Heart left ventricle (tissue), 16 donors: Measurements from ENCODE around the gene PRMT7. TPM values are rescaled to one million over a fixed set of nuclear protein-coding genes. Genes with fewer than 3 reads are reported as not detected.

Experiments
- ATAC-seq, 4 donors: fragments of 200-7000 bp; cut with Tn5 transposase; one replicate each; pipeline ENCODE4 v1.9.1; 2020 to 2022; ENCODE audit warnings: moderate library complexity in 4 of 4, mild to moderate bottlenecking in 3 of 4, moderate number of reproducible peaks in 1 of 4
- DNase-seq, 5 donors: peaks; one replicate each; pipeline ENCODE4 v3.0.0-alpha.2; 2020
- H3K27ac ChIP-seq, 12 donors: fragments of 200-600 bp; sonication (generic) in 4 of 12; one replicate each; pipeline versions ENCODE4 v1.5.0 to v1.8.0; 2016 to 2022; ENCODE audit warnings: mild to moderate bottlenecking in 2 of 12
- H3K27me3 ChIP-seq, 9 donors: fragments of 200-600 bp; sonication (generic) in 2 of 9; one replicate each; pipeline versions ENCODE4 v1.5.1 to v1.8.0; 2016 to 2022; ENCODE audit warnings: mild to moderate bottlenecking in 3 of 9
- H3K36me3 ChIP-seq, 9 donors: fragments of 200-600 bp; sonication (generic) in 2 of 9; one replicate each; pipeline versions ENCODE4 v1.5.0 to v1.8.0; 2018 to 2022; ENCODE audit warnings: mild to moderate bottlenecking in 2 of 9
- H3K4me1 ChIP-seq, 12 donors: fragments of 200-600 bp; sonication (generic) in 4 of 12; one replicate each; pipeline versions ENCODE4 v1.5.0 to v1.8.0; 2016 to 2022; ENCODE audit warnings: mild to moderate bottlenecking in 3 of 12
- H3K4me3 ChIP-seq, 12 donors: fragments of 200-600 bp; sonication (generic) in 4 of 12; one replicate each; pipeline versions ENCODE4 v1.5.0 to v1.8.0; 2017 to 2022; ENCODE audit warnings: mild to moderate bottlenecking in 9 of 12, moderate library complexity in 4 of 12
- H3K9me3 ChIP-seq, 12 donors: fragments of 200-600 bp; sonication (generic) in 4 of 12; one replicate each; pipeline versions ENCODE4 v1.5.0 to v1.8.0; 2016 to 2022; ENCODE audit warnings: mild to moderate bottlenecking in 1 of 12
- POLR2A ChIP-seq, 2 donors: fragments of 450-650 bp; IDR thresholded peaks; one replicate each; pipeline ENCODE4 v1.6.1; 2017; ENCODE audit warnings: antibody characterized with exemption in 2 of 2, mild to moderate bottlenecking in 2 of 2, moderate library complexity in 2 of 2
- WGBS, 4 donors: extraction: QIAGEN DNeasy Blood & Tissue Kit in 2 of 4; methylation state at CpG; one replicate each; pipeline versions ENCODE4 v1.1.5 to v1.1.7; 2013 to 2018; 5-methylcytosine and 5-hydroxymethylcytosine counted together
- intact Hi-C, 10 donors: fragments of 100-400 bp; cut with DNase I; formaldehyde crosslinking; loops; one replicate each; pipeline versions ENCODE4 v1.11.1 to v1.14.2; 2022
- polyA plus RNA-seq, 2 donors: library from polyadenylated mRNA; stranded (reverse); fragments of 200-250 nt; gene quantifications; one replicate each; pipeline ENCODE4 v1.2.3, GENCODE V29; 2013
- total RNA-seq, 9 donors: library from RNA; depleted of rRNA in 2 of 9; stranded (reverse); fragments of >200 nt in 2 of 9; fragmentation: NEBNext Ultra II Directional in 3 of 9; extraction: Animal tissue kit (Norgen Biotek cat#: 25700) in 3 of 9; gene quantifications; one replicate each; pipeline versions ENCODE4 v1.1.0 to v1.2.4, GENCODE V29; 2016 to 2023
- TF ChIP-seq, protein P1 (sequence below), 12 donors: fragments of 200-600 bp; sonication (generic) in 4 of 12; IDR thresholded peaks; one replicate each; pipeline versions ENCODE4 v1.5.0 to v1.8.0; 2018 to 2022; ENCODE audit warnings: antibody characterized with exemption in 12 of 12, mild to moderate bottlenecking in 5 of 12
- donor health status: ischemic (EF 13 %, LVEDD 7.1; RV severe dilation, severe dysfunction).
- donor health status: healthy with polysubstance abuse.
- donor health status: DM: no; HTN: yes; CAD: no.
- donor health status: DM: no; HTN: no; CAD: no.
- donor health status: ischemic (EF 25% LVEDD 6.9; RV normal size, moderate dysfunction).
- donor health status: ischemic (EF 25% LVEDD 5.7; RV mildly dilated, moderate dysfunction).
- donor health status: healthy.
- donor health status: DM: yes; HTN: yes; CAD: no.
- donor health status: ischemic (EF 35%, LVEDD 5.7; RV mildly dilated, moderate dysfunction).
- donor health status: nonischemic (EF 11% LVEDD 7.7; RV severe dilation, severe dysfunction).
- donor health status: DM: yes; HTN: yes; CAD: no.
- donor health status: PGD.
- donor health status: ischemic (EF 29% LVEDD 5.4; RV normal size, mild dysfunction).
- donor health status: nonischemic (EF 23%, LVEDD 6.1; RV moderate dilation, normal function).

PRMT7 gene
- total and polyA plus RNA-seq, 11 donors, result 21.0 to 37.4 (median 30.7) TPM

DNA sequence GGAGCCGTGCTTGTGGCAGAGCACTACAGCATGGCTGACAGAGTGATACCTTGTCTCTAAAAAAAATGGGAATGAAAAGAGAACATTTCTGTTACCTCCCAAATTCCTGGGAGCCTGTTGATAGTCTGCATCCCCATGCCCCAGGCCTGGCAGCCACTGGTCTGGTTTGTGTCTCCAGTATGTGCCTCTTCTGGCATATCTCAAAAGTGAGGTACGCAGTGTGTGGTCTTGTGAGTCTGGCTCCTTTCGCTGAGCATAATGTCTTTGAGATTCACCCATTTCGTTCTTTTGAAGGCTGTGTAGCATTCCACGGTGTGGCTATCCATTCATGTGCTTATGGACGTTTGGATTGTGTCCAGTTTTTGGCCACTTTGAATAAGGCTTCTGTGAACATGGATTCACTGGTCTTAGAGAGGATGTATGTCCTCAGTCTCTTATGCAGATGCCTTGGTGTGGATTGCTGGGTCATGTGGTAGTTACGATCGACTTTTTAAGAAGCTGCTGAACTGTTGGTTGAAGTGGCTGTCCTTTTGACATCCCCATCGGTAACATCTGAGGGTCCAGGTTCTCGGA, 39.1 kb downstream of the PRMT7 start:
- no peak for DNase-seq
- no peak overlapping the region for H3K27ac ChIP-seq
- H3K9me3 ChIP-seq, result no peaks in the 10 kb centered on the region
- intact Hi-C loops, result no loop called here
- no peaks in the 10 kb centered on the region for H3K27me3 ChIP-seq
- 82 to 92% (median 87%) methylated on average over 10 of the region's 10 CpGs for WGBS, 4 donors
- TF ChIP-seq, protein P1, sequence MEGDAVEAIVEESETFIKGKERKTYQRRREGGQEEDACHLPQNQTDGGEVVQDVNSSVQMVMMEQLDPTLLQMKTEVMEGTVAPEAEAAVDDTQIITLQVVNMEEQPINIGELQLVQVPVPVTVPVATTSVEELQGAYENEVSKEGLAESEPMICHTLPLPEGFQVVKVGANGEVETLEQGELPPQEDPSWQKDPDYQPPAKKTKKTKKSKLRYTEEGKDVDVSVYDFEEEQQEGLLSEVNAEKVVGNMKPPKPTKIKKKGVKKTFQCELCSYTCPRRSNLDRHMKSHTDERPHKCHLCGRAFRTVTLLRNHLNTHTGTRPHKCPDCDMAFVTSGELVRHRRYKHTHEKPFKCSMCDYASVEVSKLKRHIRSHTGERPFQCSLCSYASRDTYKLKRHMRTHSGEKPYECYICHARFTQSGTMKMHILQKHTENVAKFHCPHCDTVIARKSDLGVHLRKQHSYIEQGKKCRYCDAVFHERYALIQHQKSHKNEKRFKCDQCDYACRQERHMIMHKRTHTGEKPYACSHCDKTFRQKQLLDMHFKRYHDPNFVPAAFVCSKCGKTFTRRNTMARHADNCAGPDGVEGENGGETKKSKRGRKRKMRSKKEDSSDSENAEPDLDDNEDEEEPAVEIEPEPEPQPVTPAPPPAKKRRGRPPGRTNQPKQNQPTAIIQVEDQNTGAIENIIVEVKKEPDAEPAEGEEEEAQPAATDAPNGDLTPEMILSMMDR (IDR thresholded peaks at IDR 0.05), result no peak
- no peak for TF ChIP-seq POLR2A (IDR thresholded peaks at IDR 0.05)
- H3K4me1 ChIP-seq, result peaks cover 0 to 10% (median 3%) of the 10 kb centered on the region in 12 donors
- H3K36me3 ChIP-seq, result peaks cover 0 to 100% (median 92%) of the 10 kb centered on the region in 9 donors
- no peak for ATAC-seq
- H3K4me3 ChIP-seq, result no peak overlapping the region

DNA sequence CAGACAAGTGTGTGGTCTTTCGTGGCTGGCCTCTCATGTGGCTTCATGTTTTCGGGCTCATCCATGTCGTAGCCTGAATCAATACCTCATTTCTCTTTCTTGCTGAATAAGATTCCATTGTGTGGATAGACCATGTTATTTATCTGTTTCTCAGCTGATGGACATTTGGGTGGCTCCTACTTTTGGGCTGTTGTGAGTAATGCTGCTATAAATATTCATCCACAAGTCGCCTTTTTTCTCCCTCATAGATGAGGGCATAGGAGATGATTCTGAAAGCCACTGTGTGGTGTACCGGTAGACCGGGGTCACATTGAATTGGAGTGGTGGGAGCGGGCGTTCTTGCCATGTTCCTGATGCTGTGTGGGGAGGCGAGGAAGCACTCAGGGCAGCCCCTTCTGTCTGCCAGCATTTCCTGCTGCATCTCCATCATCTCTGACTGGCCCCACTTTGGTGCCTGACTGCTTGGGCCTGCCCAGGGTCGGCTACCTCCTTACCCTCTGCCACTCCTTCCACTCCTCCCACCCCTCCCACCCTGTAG, 40.1 kb downstream of the PRMT7 start:
- ATAC-seq (no peak), DNase-seq (no peak)
- Histone ChIP-seq H3K27ac (no peak overlapping the region), H3K4me3 (no peak overlapping the region), H3K36me3 (peaks cover 0 to 100% (median 96%) of the 10 kb centered on the region in 9 donors), H3K4me1 (peaks cover 0 to 8% (median under 1%) of the 10 kb centered on the region in 12 donors), H3K27me3 (no peaks in the 10 kb centered on the region), H3K9me3 (no peaks in the 10 kb centered on the region)
- intact Hi-C loops, result no loop called here
- WGBS, 4 donors, result 88 to 95% (median 91%) methylated on average over 10 of the region's 10 CpGs
- TF ChIP-seq, protein P1 (IDR thresholded peaks at IDR 0.05), result no peak
- TF ChIP-seq POLR2A (IDR thresholded peaks at IDR 0.05), result no peak

DNA sequence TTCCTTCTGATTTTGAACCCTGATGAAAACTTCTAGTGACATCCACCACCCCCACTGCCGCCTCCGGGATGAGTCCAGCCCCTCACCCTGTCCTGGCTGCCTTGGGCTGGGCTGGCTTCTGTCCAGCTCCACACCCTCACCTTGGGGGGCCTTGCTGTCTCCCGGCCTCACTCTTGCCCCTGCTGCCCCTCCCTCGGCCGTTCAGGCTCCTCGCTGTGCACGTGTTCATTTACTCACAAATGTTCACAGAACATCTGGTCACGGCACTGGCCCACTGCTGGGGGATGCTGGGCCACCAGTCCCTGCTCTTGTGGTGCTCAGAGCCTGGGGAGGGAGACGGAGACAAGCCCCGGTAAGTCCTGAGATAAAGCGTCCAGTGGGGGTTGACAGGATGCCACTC, 40.6 kb downstream of the PRMT7 start:
- Histone ChIP-seq H3K27ac (no peak overlapping the region), H3K4me1 (peaks cover 0 to 14% (median 0%) of the 10 kb centered on the region in 12 donors), H3K27me3 (no peaks in the 10 kb centered on the region), H3K36me3 (peaks cover 0 to 100% (median 96%) of the 10 kb centered on the region in 9 donors), H3K4me3 (no peak overlapping the region), H3K9me3 (no peaks in the 10 kb centered on the region)
- WGBS, 4 donors, result 84 to 89% (median 86%) methylated on average over 11 of the region's 11 CpGs
- DNase-seq, result no peak
- TF ChIP-seq, protein P1 (IDR thresholded peaks at IDR 0.05), result no peak
- no peak for TF ChIP-seq POLR2A (IDR thresholded peaks at IDR 0.05)
- intact Hi-C loops, result no loop called here
- ATAC-seq, result no peak

DNA sequence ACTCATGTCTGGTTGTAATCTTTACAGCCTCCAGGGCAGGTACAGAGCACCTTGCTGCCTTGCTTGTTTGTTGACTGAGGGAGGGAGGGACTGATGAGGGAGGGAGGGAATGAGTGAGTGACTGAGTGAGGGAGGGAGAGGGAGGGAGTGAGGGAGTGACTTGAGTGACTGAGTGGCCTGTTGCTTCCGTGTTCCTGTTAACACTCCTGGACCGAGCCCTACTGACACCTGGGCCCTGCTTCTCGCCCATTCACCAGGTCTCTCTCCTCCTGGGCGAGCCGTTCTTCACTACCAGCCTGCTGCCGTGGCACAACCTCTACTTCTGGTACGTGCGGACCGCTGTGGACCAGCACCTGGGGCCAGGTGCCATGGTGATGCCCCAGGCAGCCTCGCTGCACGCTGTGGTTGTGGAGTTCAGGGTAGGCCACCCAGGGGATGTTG, 41.2 kb downstream of the PRMT7 start:
- intact Hi-C loops, result no loop called here
- TF ChIP-seq POLR2A (IDR thresholded peaks at IDR 0.05), result no peak
- TF ChIP-seq, protein P1 (IDR thresholded peaks at IDR 0.05), result no peak
- Histone ChIP-seq H3K27ac (no peak overlapping the region), H3K4me1 (peaks cover 0 to 19% (median 0%) of the 10 kb centered on the region in 12 donors), H3K4me3 (no peak overlapping the region), H3K9me3 (no peaks in the 10 kb centered on the region), H3K27me3 (no peaks in the 10 kb centered on the region), H3K36me3 (peaks cover 0 to 100% (median 97%) of the 10 kb centered on the region in 9 donors)
- 86 to 98% (median 92%) methylated on average over 11 of the region's 11 CpGs for WGBS, 4 donors
- DNase-seq (no peak), ATAC-seq (peak in 1 of 4 donors; percentile 32)
